ENCODE measurements around the gene DERA.

DNA sequence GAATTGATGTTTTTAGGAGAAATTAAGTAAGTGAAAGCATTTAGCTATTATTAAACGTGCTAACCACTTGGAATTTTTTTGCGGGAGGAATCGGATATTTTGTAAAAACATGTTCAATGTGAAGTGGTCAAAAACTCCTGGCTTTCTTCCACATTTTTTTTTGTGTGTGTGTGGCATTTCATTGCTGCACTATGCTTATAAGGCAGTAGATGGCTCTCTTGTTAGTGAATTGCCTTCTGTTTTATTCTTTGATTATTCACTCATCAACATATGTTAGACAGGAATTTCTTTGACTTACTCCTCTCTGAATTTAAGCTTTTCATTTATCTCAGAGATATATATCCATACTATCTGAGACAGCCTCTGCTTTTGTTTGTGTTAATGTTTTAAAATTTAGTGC is 71.3 kb downstream of the DERA start:
- TF ChIP-seq POLR2A (IDR thresholded peaks at IDR 0.05; ENCODE audit: low read length) (no peak), GATA1 (IDR thresholded peaks at IDR 0.05; ENCODE audit: low read depth, low read length) (no peak)
